Spleen (tissue), 11 donors: ENCODE results near the gene PRPSAP1. TPM values are rescaled to one million over a fixed set of nuclear protein-coding genes. Genes with fewer than 3 reads are reported as not detected.

Experiments
- DNase-seq: peaks from one replicate; pipeline ENCODE4 v3.0.0-alpha.2; 2020
- H3K27ac ChIP-seq, 8 donors: fragments of 200-600 bp; sonication (generic) in 7 of 8; 1 replicate in 4 of 8; 2 replicates in 4 of 8; pipeline versions ENCODE4 v1.5.0 to v1.8.0; 2016 to 2021; ENCODE audit warnings: inconsistent platforms in 4 of 8, mild to moderate bottlenecking in 4 of 8, moderate library complexity in 1 of 8
- H3K27me3 ChIP-seq, 7 donors: fragments of 200-600 bp; sonication (generic) in 6 of 7; replicated peaks in 1 of 7; 1 replicate in 4 of 7; 2 replicates in 3 of 7; pipeline versions ENCODE4 v1.5.0 to v1.8.0; 2016 to 2021; ENCODE audit warnings: inconsistent platforms in 3 of 7, mild to moderate bottlenecking in 1 of 7
- H3K36me3 ChIP-seq, 6 donors: fragments of 200-600 bp; sonication (generic) in 5 of 6; 1 replicate in 4 of 6; 2 replicates in 2 of 6; pipeline versions ENCODE4 v1.5.0 to v1.8.0; 2016 to 2021; ENCODE audit warnings: inconsistent platforms in 2 of 6
- H3K4me1 ChIP-seq, 6 donors: fragments of 200-600 bp; sonication (generic) in 5 of 6; 1 replicate in 3 of 6; 2 replicates in 3 of 6; pipeline versions ENCODE4 v1.5.0 to v1.8.0; 2016 to 2021; ENCODE audit warnings: inconsistent platforms in 3 of 6
- H3K4me3 ChIP-seq, 8 donors: fragments of 200-600 bp; sonication (generic) in 7 of 8; 1 replicate in 4 of 8; 2 replicates in 4 of 8; pipeline versions ENCODE4 v1.5.0 to v1.8.0; 2016 to 2021; ENCODE audit warnings: inconsistent platforms in 4 of 8, mild to moderate bottlenecking in 4 of 8, moderate library complexity in 2 of 8
- H3K9me3 ChIP-seq, 8 donors: fragments of 200-600 bp; sonication (generic) in 7 of 8; 1 replicate in 4 of 8; 2 replicates in 4 of 8; pipeline versions ENCODE4 v1.5.0 to v1.8.0; 2016 to 2021; ENCODE audit warnings: inconsistent platforms in 4 of 8
- CTCF ChIP-seq, 11 experiments: fragments of 200-600 bp in 7 of 11; fragments of 450-650 bp in 4 of 11; sonication (generic) in 4 of 11; IDR thresholded peaks in 8 of 11; conservative IDR thresholded peaks in 3 of 11; 1 replicate in 7 of 11; 2 replicates in 4 of 11; pipeline versions ENCODE4 v1.4.0 to v1.8.0; 2016 to 2021; ENCODE audit warnings: antibody characterized with exemption in 11 of 11, inconsistent platforms in 4 of 11, mild to moderate bottlenecking in 1 of 11
- POLR2A ChIP-seq, 3 donors: fragments of 450-650 bp; IDR thresholded peaks; one replicate each; pipeline ENCODE4 v1.5.1; 2017; ENCODE audit warnings: antibody characterized with exemption in 3 of 3, mild to moderate bottlenecking in 1 of 3
- POLR2AphosphoS5 ChIP-seq, 3 donors: sonication (generic); formaldehyde crosslinking; IDR thresholded peaks; one replicate each; pipeline ENCODE4 v1.5.1; 2017; ENCODE audit warnings: antibody characterized with exemption in 3 of 3
- WGBS, 5 donors: extraction: QIAGEN DNeasy Blood & Tissue Kit in 3 of 5; methylation state at CpG; one replicate each; pipeline versions ENCODE4 v1.1.5 to v1.1.7; 2013 to 2018; 5-methylcytosine and 5-hydroxymethylcytosine counted together
- intact Hi-C: fragments of 100-400 bp; cut with DNase I; formaldehyde crosslinking; loops from one replicate; pipeline ENCODE4 v1.15.0; 2023; ENCODE audit warnings: low total_unique reads
- polyA plus RNA-seq, 3 donors: library from polyadenylated mRNA; stranded (reverse); fragments of 200-250 nt; gene quantifications; one replicate each; pipeline ENCODE4 v1.2.1, GENCODE V29; 2013
- total RNA-seq, 7 donors: library from RNA; depleted of rRNA in 3 of 7; stranded (reverse); fragments of >200 nt in 3 of 7; fragmentation: NEBNext Ultra II Directional in 4 of 7; extraction: Animal tissue kit (Norgen Biotek cat#: 25700) in 4 of 7; gene quantifications; one replicate each; pipeline versions ENCODE4 v1.1.0 to v1.2.1, GENCODE V29; 2016 to 2021
- donor health status: healthy with polysubstance abuse.
- donor health status: DM: no; HTN: no; CAD: no; lungs with moderate emphysema.
- donor health status: DM: no; HTN: no; CAD: no.
- donor health status: Bipolar disorder and iron deficiency.
- donor health status: healthy.
- donor health status: DM: no; HTN: no; CAD: no.
- donor health status: DM: yes; HTN: yes; CAD: no.

The PRPSAP1 gene
- total and polyA plus RNA-seq, 10 donors: 17.5 to 54.1 (median 35.8) TPM

- Histone ChIP-seq H3K4me3 (no peak overlapping the region), H3K9me3 (no peaks in the 10 kb centered on the region), H3K4me1 (peaks cover 8 to 44% (median 24%) of the 10 kb centered on the region in 6 donors), H3K27ac (no peak overlapping the region), H3K27me3 (peaks cover 0 to 22% (median 12%) of the 10 kb centered on the region in 7 donors), H3K36me3 (no peaks in the 10 kb centered on the region)
- DNase-seq: no peak
- WGBS, 5 donors: 88 to 97% (median 95%) methylated on average over 11 of the region's 11 CpGs
- TF ChIP-seq CTCF (IDR thresholded peaks at IDR 0.05 in 8 of 11, conservative IDR thresholded peaks at IDR 0.05 in 3 of 11) (no peak), POLR2AphosphoS5 (IDR thresholded peaks at IDR 0.05) (no peak), POLR2A (IDR thresholded peaks at IDR 0.05) (no peak)
- intact Hi-C loops: no loop called here
These were observed 25.5 kb upstream of the PRPSAP1 start for GRCh38 chr17:76379275-76379641.

- 69 to 74% (median 72%) methylated on average over 5 of the region's 5 CpGs for WGBS, 5 donors
- H3K4me1 ChIP-seq: peaks cover 8 to 40% (median 19%) of the 10 kb centered on the region in 6 donors
- H3K4me3 ChIP-seq: no peak overlapping the region
- no peaks in the 10 kb centered on the region for H3K9me3 ChIP-seq
- TF ChIP-seq POLR2A (IDR thresholded peaks at IDR 0.05): no peak
- no peak for TF ChIP-seq CTCF (IDR thresholded peaks at IDR 0.05 in 8 of 11, conservative IDR thresholded peaks at IDR 0.05 in 3 of 11)
- TF ChIP-seq POLR2AphosphoS5 (IDR thresholded peaks at IDR 0.05): no peak
- intact Hi-C loops: no loop called here
- H3K36me3 ChIP-seq: no peaks in the 10 kb centered on the region
- peaks cover 0 to 18% (median 12%) of the 10 kb centered on the region in 7 donors for H3K27me3 ChIP-seq
- no peak overlapping the region for H3K27ac ChIP-seq
- no peak for DNase-seq
These were observed 25.0 kb upstream of the PRPSAP1 start for GRCh38 chr17:76378548-76379274.

- TF ChIP-seq POLR2AphosphoS5 (IDR thresholded peaks at IDR 0.05): no peak
- no peak for TF ChIP-seq CTCF (IDR thresholded peaks at IDR 0.05 in 8 of 11, conservative IDR thresholded peaks at IDR 0.05 in 3 of 11)
- no peak for TF ChIP-seq POLR2A (IDR thresholded peaks at IDR 0.05)
- no peak for DNase-seq
- intact Hi-C loops: no loop called here
- Histone ChIP-seq H3K9me3 (no peaks in the 10 kb centered on the region), H3K4me3 (no peak overlapping the region), H3K4me1 (peaks cover 0 to 18% (median 0%) of the 10 kb centered on the region in 6 donors), H3K27me3 (no peaks in the 10 kb centered on the region), H3K36me3 (no peaks in the 10 kb centered on the region), H3K27ac (no peak overlapping the region)
- WGBS, 5 donors: 65 to 79% (median 74%) methylated on average over 8 of the region's 8 CpGs
These were observed 22.8 kb upstream of the PRPSAP1 start for GRCh38 chr17:76376318-76377133.
